ENCODE measurements around the gene CELA1. TPM values are rescaled to one million over a fixed set of nuclear protein-coding genes. Genes with fewer than 3 reads are reported as not detected.

Gene CELA1
- total RNA-seq, 1 experiment from 2014 or later = not detected

DNA sequence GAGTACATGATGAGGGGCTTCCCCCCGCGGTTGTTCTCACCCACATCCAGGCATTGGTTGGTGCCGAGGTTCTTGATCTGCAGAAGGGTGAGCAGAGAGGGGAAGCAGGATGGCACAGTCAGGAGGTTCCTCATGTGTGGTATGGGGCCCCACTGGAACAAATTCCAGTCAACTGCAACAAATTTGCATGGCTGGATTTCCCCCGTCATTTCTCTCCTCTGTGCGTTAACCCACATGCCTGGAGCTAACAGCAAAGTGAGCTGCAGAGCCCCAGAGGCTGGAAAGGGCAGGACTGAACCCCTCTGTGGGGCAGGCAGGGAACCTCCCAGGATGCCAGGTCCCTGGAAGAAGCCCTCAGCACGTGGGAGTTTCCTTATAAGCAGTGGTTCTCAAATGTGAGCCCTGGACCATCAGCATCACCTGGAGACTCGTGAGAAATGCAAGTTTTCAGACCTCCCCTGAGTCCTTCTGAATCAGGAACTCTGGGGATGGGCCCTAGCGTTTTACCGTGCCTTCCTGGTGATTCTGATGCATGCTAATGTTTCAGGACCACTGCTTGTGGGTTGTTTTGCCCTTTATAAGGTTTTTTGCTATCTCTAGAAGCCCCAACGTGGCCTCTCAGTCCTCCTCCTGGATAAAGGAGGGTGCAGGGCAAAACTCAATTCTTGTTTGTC is 11.0 kb upstream of the CELA1 start:
- ChIA-PET RAD21 (ENCODE audit: low non-redundant PET in 1 of 2, low total read pairs in 2 of 2, uncharacterized antibody in 2 of 2, unreplicated experiment in 2 of 2) (no interaction called here), CTCF (no interaction called here), POLR2A (no interaction called here)
- Histone ChIP-seq H3K4me3 (replicated peaks in 1 of 2; ENCODE audit: low read depth in 1 of 2, low read length in 2 of 2) (no peak overlapping the region), H3K79me2 (ENCODE audit: insufficient read depth, low read length) (no peaks in the 10 kb centered on the region), H2AFZ (ENCODE audit: low read depth, low read length, poor library complexity, severe bottlenecking) (no peak overlapping the region), H3K27ac (ENCODE audit: low read depth, low read length) (no peak overlapping the region), H3K9me2 (ENCODE audit: insufficient read depth) (no peaks in the 10 kb centered on the region), H3K4me1 (ENCODE audit: control insufficient read depth in 1 of 2, insufficient read depth in 2 of 2, low read length in 2 of 2) (no peaks in the 10 kb centered on the region), H3K9me3 (ENCODE audit: control insufficient read depth in 1 of 2, insufficient read depth in 1 of 2, low read depth in 1 of 2, low read length in 2 of 2) (no peaks in the 10 kb centered on the region), H3K27me3 (ENCODE audit: insufficient read depth, low read length) (no peaks in the 10 kb centered on the region), H3K9ac (ENCODE audit: low read length) (no peak overlapping the region), H3K36me3 (ENCODE audit: control insufficient read depth in 1 of 2, insufficient read depth in 2 of 2, low read length in 2 of 2) (peaks cover 2 to 12% of the 10 kb centered on the region in 2 experiments; a peak in 2 of 4 replicates), H4K20me1 (ENCODE audit: insufficient read depth) (no peaks in the 10 kb centered on the region), H3K4me2 (ENCODE audit: low read length) (no peak overlapping the region)
- intact Hi-C loops (cut with micrococcal nuclease) = no loop called here
- BruUV-seq (replicated peaks) = no TSS peak
- TF ChIP-seq ELF1 (IDR thresholded peaks at IDR 0.05; ENCODE audit: borderline replicate concordance, low read depth) = no peak
- no peak for TF ChIP-seq SRF (IDR thresholded peaks at IDR 0.05; ENCODE audit: low read depth)
- TF ChIP-seq EZH2phosphoT487 (IDR thresholded peaks at IDR 0.05; ENCODE audit: borderline replicate concordance) = no peak
- no peak for TF ChIP-seq JUND (IDR thresholded peaks at IDR 0.05)
- no peak for TF ChIP-seq FOSL1 (IDR thresholded peaks at IDR 0.05; ENCODE audit: low read depth)
- no peak for TF ChIP-seq YY1 (IDR thresholded peaks at IDR 0.05; ENCODE audit: extremely low read depth, insufficient replicate concordance, low read depth, low read length)
- no peak for TF ChIP-seq RAD21 (IDR thresholded peaks at IDR 0.05; ENCODE audit: low read depth)
- TF ChIP-seq, protein P1, sequence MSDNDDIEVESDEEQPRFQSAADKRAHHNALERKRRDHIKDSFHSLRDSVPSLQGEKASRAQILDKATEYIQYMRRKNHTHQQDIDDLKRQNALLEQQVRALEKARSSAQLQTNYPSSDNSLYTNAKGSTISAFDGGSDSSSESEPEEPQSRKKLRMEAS (IDR thresholded peaks at IDR 0.05) = no peak
- no peak for TF ChIP-seq ZNF274 (IDR thresholded peaks at IDR 0.05; ENCODE audit: low read depth, low read length)
- no peak for TF ChIP-seq EGR1 (IDR thresholded peaks at IDR 0.05; ENCODE audit: low read depth)
- no peak for TF ChIP-seq SP1 (IDR thresholded peaks at IDR 0.05; ENCODE audit: low read depth)
- TF ChIP-seq EZH2 (IDR thresholded peaks at IDR 0.05) = no peak
- TF ChIP-seq TCF7L2 (IDR thresholded peaks at IDR 0.05; ENCODE audit: borderline replicate concordance, extremely low read depth, insufficient read depth, insufficient read length) = no peak
- TF ChIP-seq, protein P2, sequence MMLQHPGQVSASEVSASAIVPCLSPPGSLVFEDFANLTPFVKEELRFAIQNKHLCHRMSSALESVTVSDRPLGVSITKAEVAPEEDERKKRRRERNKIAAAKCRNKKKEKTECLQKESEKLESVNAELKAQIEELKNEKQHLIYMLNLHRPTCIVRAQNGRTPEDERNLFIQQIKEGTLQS (IDR thresholded peaks at IDR 0.05) = no peak
- TF ChIP-seq, protein P3, sequence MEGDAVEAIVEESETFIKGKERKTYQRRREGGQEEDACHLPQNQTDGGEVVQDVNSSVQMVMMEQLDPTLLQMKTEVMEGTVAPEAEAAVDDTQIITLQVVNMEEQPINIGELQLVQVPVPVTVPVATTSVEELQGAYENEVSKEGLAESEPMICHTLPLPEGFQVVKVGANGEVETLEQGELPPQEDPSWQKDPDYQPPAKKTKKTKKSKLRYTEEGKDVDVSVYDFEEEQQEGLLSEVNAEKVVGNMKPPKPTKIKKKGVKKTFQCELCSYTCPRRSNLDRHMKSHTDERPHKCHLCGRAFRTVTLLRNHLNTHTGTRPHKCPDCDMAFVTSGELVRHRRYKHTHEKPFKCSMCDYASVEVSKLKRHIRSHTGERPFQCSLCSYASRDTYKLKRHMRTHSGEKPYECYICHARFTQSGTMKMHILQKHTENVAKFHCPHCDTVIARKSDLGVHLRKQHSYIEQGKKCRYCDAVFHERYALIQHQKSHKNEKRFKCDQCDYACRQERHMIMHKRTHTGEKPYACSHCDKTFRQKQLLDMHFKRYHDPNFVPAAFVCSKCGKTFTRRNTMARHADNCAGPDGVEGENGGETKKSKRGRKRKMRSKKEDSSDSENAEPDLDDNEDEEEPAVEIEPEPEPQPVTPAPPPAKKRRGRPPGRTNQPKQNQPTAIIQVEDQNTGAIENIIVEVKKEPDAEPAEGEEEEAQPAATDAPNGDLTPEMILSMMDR (IDR thresholded peaks at IDR 0.05 in 2 of 3, conservative IDR thresholded peaks at IDR 0.05 in 1 of 3; ENCODE audit: borderline replicate concordance in 1 of 3, insufficient read depth in 1 of 3, low read depth in 2 of 3, low read length in 2 of 3) = no peak
- no peak for TF ChIP-seq SIN3A (IDR thresholded peaks at IDR 0.05; ENCODE audit: low read depth)
- no peak for TF ChIP-seq ZFX (IDR thresholded peaks at IDR 0.05)
- ATAC-seq (no peak), DNase-seq (ENCODE audit: low read depth, low spot score) (no peak)
